ENCODE measurements around the gene ASMT. TPM values are rescaled to one million over a fixed set of nuclear protein-coding genes. Genes with fewer than 3 reads are reported as not detected.

ASMT gene
- polyA plus RNA-seq, 1 of the 3 experiments (the other 2 are of a cell fraction), result 0.26 TPM

- TF ChIP-seq TEAD4 (IDR thresholded peaks at IDR 0.05; ENCODE audit: borderline replicate concordance, insufficient read depth) (no peak), SIN3A (IDR thresholded peaks at IDR 0.05; ENCODE audit: borderline replicate concordance, low read depth, low read length) (no peak)
Observed at GRCh38 chrX:1593286-1594271, 21.3 kb upstream of the ASMT start (continued).

- WGBS (ENCODE audit: low lambda C conversion rate), result 96% methylated on average over 16 of the region's 17 CpGs
- TF ChIP-seq IRF3 (IDR thresholded peaks at IDR 0.05; ENCODE audit: low read depth, low read length), result no peak
- no peak for TF ChIP-seq FOXJ3 (CRISPR knock-in tag; IDR thresholded peaks at IDR 0.05)
- no peak for TF ChIP-seq SMC3 (IDR thresholded peaks at IDR 0.05; ENCODE audit: low read depth, low read length)
- TF ChIP-seq EP300 (IDR thresholded peaks at IDR 0.05; ENCODE audit: borderline replicate concordance in 1 of 2, low read depth in 1 of 2, low read length in 1 of 2), result no peak
- no peak for TF ChIP-seq SIN3A (IDR thresholded peaks at IDR 0.05; ENCODE audit: borderline replicate concordance, low read depth, low read length)
- TF ChIP-seq EZH2phosphoT487 (IDR thresholded peaks at IDR 0.05; ENCODE audit: borderline replicate concordance, low read depth), result no peak
- no peak for TF ChIP-seq RCOR1 (IDR thresholded peaks at IDR 0.05; ENCODE audit: low read length)
- TF ChIP-seq CHD2 (IDR thresholded peaks at IDR 0.05; ENCODE audit: low read length, partially characterized antibody), result no peak
- no peak for TF ChIP-seq RFX5 (IDR thresholded peaks at IDR 0.05; ENCODE audit: low read length)
- no peak for TF ChIP-seq YY1 (IDR thresholded peaks at IDR 0.05; ENCODE audit: low read depth)
- Histone ChIP-seq H2AFZ (ENCODE audit: low read depth) (no peak overlapping the region), H3K9ac (no peak overlapping the region), H3K36me3 (replicated peaks in 1 of 2; ENCODE audit: control insufficient read depth in 1 of 2, insufficient read depth in 2 of 2, low read length in 1 of 2) (peaks cover 17 to 67% of the 10 kb centered on the region in 2 experiments), H3K9me3 (no peaks in the 10 kb centered on the region), H3K27ac (ENCODE audit: low read depth in 2 of 2, low read length in 1 of 2) (no peak overlapping the region), H3K27me3 (ENCODE audit: insufficient read depth) (no peaks in the 10 kb centered on the region), H3K4me2 (no peak overlapping the region), H3F3A (replicated peaks; ENCODE audit: insufficient read depth) (no peaks in the 10 kb centered on the region), H3K9me2 (no peaks in the 10 kb centered on the region), H3K79me2 (ENCODE audit: insufficient read depth) (peaks cover 54% of the 10 kb centered on the region), H3K4me3 (ENCODE audit: low read depth in 2 of 2, low read length in 1 of 2) (no peak overlapping the region), H3K4me1 (ENCODE audit: control insufficient read depth in 1 of 2, insufficient read depth in 2 of 2, low read depth in 1 of 2, low read length in 1 of 2) (peaks cover 0 to 12% of the 10 kb centered on the region in 2 experiments; a peak in 2 of 4 replicates), H4K20me1 (ENCODE audit: insufficient read depth) (peaks cover 40% of the 10 kb centered on the region)
- CTCF ChIA-PET, result no interaction called here
- POLR2A ChIA-PET, result no interaction called here
- DNase-seq, result no peak
Observed at GRCh38 chrX:1595711-1596060, 19.2 kb upstream of the ASMT start.

GRCh38 chrX:1596676-1597344 is 18.0 kb upstream of the ASMT start:
- Histone ChIP-seq H3K9me3 (no peaks in the 10 kb centered on the region), H3K4me2 (no peak overlapping the region), H3K9ac (no peak overlapping the region), H3K27ac (ENCODE audit: low read depth in 2 of 2, low read length in 1 of 2) (no peak overlapping the region), H3K36me3 (replicated peaks in 1 of 2; ENCODE audit: control insufficient read depth in 1 of 2, insufficient read depth in 2 of 2, low read length in 1 of 2) (peaks cover 19 to 78% of the 10 kb centered on the region in 2 experiments), H2AFZ (ENCODE audit: low read depth) (no peak overlapping the region), H3K4me3 (ENCODE audit: low read depth in 2 of 2, low read length in 1 of 2) (no peak overlapping the region), H3K27me3 (ENCODE audit: insufficient read depth) (no peaks in the 10 kb centered on the region), H3K4me1 (ENCODE audit: control insufficient read depth in 1 of 2, insufficient read depth in 2 of 2, low read depth in 1 of 2, low read length in 1 of 2) (peaks cover 0 to 12% of the 10 kb centered on the region in 2 experiments; a peak in 2 of 4 replicates), H3K9me2 (no peaks in the 10 kb centered on the region), H3F3A (replicated peaks; ENCODE audit: insufficient read depth) (no peaks in the 10 kb centered on the region), H3K79me2 (ENCODE audit: insufficient read depth) (peaks cover 54% of the 10 kb centered on the region), H4K20me1 (ENCODE audit: insufficient read depth) (peaks cover 40% of the 10 kb centered on the region)
- 92% methylated on average over 25 of the region's 30 CpGs for WGBS (ENCODE audit: low lambda C conversion rate)
- TF ChIP-seq RCOR1 (IDR thresholded peaks at IDR 0.05; ENCODE audit: low read length), result no peak
- ChIA-PET POLR2A (no interaction called here), CTCF (no interaction called here)
- DNase-seq, result no peak

All from SK-N-SH (cell line).